MM.1S (cell line): Measurements from ENCODE around the gene NUAK1.

Experiments used
- CTCF ChIP-seq: fragments of 300-600 bp; sonication (generic); IDR thresholded peaks from 2 replicates; pipeline ENCODE4 v1.5.1; 2016; ENCODE audit warnings: antibody characterized with exemption, low read length, mixed read lengths
- EZH2phosphoT487 ChIP-seq: fragments of 300-600 bp; sonication (generic); IDR thresholded peaks from 2 replicates; pipeline ENCODE4 v1.6.1; 2018; ENCODE audit warnings: antibody characterized with exemption, low read length

- no peak for TF ChIP-seq EZH2phosphoT487
- no peak for TF ChIP-seq CTCF
Observed at GRCh38 chr12:106161491-106161890, 22.7 kb upstream of the NUAK1 start.
